ENCODE results near the gene SOD3.

Gene SOD3

DNA sequence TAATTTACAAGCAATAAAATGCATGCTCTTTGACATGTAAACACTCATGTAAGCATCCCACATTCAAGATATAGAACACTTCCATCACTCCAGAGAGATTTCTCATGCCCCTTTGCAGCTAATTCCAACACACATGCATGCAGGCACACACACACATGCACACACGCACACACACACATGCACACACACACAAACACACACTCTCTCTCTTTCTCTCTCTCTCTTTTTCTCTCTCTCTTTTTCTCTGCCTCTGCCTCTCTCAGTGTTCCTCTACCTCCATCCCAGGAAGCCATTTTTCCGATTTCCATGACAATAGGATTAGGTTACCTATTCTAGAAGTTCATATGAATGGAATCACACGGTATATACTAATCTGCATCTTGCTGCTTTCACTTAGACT lies 11.9 kb upstream of the SOD3 start:
- H3K4me3 ChIP-seq (ENCODE audit: low read length), result no peak overlapping the region
- DNase-seq (ENCODE audit: low read depth), result no peak
- TF ChIP-seq, protein P1, sequence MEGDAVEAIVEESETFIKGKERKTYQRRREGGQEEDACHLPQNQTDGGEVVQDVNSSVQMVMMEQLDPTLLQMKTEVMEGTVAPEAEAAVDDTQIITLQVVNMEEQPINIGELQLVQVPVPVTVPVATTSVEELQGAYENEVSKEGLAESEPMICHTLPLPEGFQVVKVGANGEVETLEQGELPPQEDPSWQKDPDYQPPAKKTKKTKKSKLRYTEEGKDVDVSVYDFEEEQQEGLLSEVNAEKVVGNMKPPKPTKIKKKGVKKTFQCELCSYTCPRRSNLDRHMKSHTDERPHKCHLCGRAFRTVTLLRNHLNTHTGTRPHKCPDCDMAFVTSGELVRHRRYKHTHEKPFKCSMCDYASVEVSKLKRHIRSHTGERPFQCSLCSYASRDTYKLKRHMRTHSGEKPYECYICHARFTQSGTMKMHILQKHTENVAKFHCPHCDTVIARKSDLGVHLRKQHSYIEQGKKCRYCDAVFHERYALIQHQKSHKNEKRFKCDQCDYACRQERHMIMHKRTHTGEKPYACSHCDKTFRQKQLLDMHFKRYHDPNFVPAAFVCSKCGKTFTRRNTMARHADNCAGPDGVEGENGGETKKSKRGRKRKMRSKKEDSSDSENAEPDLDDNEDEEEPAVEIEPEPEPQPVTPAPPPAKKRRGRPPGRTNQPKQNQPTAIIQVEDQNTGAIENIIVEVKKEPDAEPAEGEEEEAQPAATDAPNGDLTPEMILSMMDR (conservative IDR thresholded peaks at IDR 0.05; ENCODE audit: low read length), result no peak

DNA sequence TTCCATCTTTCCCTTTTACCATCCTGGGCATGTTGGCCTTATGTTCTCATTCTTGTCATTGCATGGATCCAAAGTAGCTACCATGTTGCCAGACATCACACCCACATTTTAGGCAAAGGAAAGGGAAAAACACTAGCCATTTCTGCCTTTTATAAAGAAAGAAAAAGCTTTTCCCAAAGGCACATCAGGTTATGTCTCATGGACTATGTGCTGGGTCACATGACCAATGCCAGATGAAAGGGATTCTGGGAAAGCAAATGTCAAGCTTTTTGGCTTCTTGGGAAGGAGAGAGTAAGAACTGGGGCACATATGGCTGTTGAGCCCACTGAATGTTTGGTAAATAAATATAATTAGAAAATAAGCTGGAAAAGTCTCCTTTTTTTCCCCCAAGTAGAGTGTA lies 4.3 kb upstream of the SOD3 start:
- TF ChIP-seq, protein P1 (conservative IDR thresholded peaks at IDR 0.05; ENCODE audit: low read length), result no peak
- no peak overlapping the region for H3K4me3 ChIP-seq (ENCODE audit: low read length)
- DNase-seq (ENCODE audit: low read depth), result no peak

DNA sequence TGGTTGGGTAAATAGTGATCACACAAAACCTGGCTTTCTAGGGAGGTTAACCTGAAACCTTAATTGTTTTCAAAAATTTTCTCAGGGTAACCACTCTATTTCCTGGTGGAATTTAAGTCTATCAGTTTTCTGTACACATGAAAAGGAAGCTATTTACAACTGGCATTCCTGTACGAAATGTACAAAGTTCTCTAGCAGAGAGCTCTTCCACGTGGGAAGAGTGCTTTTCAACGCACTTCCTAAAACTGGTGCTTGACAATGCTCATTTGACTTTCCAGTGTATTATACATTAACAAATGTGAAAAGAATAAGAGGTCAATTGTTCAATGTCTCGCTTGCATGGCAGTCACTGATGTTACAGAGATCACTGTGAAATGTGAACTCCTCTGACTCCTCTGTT lies 2.8 kb upstream of the SOD3 start:
- TF ChIP-seq, protein P1 (conservative IDR thresholded peaks at IDR 0.05; ENCODE audit: low read length), result no peak
- no peak overlapping the region for H3K4me3 ChIP-seq (ENCODE audit: low read length)

DNA sequence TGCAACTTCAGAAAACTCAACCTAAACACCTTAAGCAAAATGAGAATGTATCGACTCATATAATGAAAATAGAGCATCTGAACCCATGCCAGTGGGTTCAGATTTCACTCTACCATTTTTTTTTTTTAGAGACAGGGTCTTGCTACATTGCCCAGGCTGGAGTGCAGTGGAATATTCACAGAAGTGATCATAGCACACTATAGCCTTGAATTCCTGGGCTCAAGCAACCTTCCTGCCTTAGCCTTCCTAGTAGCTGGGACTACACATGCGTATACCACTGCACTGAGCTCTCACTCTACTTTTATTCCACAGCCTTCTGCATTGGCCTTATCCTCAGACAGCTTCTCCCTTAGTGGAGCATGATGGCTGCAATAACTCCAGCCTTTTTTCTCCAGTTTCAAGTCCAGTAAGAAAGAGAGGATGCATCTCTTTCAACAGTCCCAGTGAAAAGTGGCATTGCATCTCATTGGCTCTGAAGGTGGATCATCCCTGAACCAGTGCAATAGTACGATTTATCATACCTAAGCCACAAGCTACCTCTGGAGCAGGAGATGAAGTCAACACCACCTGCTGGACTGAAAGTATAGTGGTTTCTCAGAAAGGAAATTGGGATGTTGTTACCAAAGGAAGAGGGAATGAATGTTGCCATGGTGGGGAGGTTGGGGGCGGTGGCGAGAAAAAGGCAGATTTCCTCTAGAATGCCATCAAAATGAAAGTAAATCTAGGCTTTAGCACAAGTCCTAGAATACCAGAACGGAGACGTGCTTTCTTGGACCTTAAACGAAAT lies 2.0 kb upstream of the SOD3 start:
- no peak overlapping the region for H3K4me3 ChIP-seq (ENCODE audit: low read length)
- TF ChIP-seq, protein P1 (conservative IDR thresholded peaks at IDR 0.05; ENCODE audit: low read length), result peak; percentile 46
- DNase-seq (ENCODE audit: low read depth), result no peak

More for the DNA sequence above, 2.8 kb upstream of the SOD3 start:
- DNase-seq (ENCODE audit: low read depth), result no peak

DNA sequence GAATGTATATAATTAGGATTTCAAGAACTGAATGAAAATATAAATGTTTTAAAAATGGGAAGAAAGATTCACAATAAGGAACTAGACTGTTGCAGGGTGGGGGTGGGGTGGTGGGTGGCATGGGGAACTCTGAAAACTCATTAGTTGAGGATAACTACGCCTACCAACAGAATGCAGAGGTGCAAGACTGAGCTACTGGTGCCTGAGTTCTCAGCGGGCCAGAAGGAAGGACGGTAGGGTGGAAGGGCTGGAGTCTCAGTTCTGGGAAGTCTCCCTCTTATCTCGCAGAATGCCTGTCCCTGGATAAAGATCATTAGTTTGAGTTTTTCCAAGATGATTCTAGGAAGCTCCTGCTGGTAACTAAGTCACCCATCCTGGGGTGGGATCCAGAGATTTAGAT lies 1.3 kb upstream of the SOD3 start:
- TF ChIP-seq, protein P1 (conservative IDR thresholded peaks at IDR 0.05; ENCODE audit: low read length), result no peak
- DNase-seq (ENCODE audit: low read depth), result no peak
- no peak overlapping the region for H3K4me3 ChIP-seq (ENCODE audit: low read length)

DNA sequence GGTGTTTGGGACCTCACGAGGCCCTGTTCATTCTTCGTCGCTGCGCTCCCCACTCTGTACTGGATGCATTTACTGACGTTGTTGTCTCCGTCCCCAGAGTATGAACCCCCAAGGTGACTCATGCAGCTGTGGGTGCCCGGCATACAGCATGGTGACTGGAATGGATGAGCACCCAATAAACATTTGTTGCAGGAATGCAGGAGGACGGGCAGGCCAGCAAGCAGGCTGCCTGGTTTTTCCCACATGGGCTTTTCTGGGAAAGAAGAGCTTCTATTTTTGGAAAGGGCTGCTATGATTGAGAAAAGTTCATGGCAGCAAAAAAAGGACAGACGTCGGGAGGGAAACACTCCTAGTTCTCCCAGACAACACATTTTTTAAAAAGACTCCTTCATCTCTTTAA lies 893 bp upstream of the SOD3 start:
- H3K4me3 ChIP-seq (ENCODE audit: low read length), result peak overlapping the region; percentile 62
- peak; percentile 88 for DNase-seq (ENCODE audit: low read depth)
- TF ChIP-seq, protein P1 (conservative IDR thresholded peaks at IDR 0.05; ENCODE audit: low read length), result no peak

DNA sequence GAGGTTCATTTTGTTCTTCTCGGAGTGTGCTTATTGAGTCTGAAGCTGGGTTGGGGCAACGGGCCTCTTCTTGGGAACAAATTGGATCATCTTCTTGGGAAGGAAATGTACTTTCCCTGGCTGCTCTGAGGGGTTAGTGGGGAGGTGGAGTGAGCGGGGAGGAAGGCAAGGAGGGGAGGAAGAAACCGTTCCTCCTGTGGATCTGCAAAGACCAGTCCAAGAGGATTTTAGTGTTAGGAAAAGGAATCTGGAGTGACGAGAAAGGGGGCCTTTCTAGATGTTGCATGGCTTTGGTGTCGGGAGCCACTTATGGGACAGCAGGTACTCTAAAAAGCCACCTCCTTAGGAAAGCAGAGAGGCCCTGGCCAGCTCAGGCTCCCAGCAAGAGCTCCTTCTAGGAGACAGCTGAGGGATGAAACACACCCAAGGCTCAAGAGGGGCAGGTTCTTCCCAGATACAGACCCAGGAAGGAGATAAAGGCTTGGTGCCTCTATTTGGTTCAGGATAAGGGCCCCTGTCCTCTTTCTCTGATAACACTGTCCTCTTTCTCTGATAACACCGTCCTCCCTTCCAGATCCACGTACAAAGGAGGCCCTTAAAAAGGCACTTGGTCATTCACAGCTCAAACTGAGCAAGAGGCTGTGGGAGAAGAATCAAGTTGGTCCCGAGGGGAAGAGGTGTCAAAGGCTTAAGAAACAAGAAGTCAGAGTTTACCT lies 451 bp downstream of the SOD3 start:
- TF ChIP-seq, protein P1 (conservative IDR thresholded peaks at IDR 0.05; ENCODE audit: low read length), result no peak
- no peak for DNase-seq (ENCODE audit: low read depth)
- peak overlapping the region; percentile 62 for H3K4me3 ChIP-seq (ENCODE audit: low read length)

Data from AG10803 (cell line).